Measurements from ENCODE around the gene KIRREL3. TPM values are rescaled to one million over a fixed set of nuclear protein-coding genes. Genes with fewer than 3 reads are reported as not detected.

KIRREL3 gene
- total RNA-seq, 1 donor: 0.45 TPM

DNA sequence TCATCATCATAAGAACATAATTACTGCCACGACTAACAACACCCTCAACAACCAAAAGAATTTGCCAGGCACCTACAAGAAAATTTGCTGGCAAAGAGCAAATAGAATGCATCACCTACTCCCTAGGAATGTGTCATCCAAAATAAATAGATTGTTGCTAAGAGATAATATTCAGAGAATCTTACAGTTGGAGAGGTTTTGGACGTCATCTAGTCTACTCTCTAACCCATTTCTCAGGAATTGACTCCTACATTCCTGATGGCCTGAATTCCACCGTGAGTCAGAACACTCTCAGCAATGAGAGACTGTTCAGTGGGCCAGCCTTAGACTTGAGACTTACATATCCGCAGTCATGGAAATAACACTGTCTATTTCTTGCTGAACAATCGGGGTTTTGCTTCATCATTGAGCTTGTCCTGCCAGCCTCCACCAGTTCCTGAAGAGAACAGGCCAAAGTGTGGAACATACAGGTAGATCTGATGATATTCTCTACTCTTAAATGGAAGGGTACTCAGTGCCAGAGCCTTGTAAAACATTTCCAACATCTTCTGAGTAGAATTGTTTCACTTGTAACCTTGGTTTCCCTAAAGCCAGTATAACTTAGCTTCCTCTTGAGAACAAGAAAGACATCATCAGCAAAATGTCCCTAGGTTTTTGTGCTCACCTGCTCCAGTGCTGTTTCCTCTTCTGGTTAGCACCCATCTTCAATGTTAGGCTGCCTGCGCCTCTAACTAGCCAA is 8.3 kb downstream of the KIRREL3 start:
- TF ChIP-seq, protein P1, sequence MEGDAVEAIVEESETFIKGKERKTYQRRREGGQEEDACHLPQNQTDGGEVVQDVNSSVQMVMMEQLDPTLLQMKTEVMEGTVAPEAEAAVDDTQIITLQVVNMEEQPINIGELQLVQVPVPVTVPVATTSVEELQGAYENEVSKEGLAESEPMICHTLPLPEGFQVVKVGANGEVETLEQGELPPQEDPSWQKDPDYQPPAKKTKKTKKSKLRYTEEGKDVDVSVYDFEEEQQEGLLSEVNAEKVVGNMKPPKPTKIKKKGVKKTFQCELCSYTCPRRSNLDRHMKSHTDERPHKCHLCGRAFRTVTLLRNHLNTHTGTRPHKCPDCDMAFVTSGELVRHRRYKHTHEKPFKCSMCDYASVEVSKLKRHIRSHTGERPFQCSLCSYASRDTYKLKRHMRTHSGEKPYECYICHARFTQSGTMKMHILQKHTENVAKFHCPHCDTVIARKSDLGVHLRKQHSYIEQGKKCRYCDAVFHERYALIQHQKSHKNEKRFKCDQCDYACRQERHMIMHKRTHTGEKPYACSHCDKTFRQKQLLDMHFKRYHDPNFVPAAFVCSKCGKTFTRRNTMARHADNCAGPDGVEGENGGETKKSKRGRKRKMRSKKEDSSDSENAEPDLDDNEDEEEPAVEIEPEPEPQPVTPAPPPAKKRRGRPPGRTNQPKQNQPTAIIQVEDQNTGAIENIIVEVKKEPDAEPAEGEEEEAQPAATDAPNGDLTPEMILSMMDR (IDR thresholded peaks at IDR 0.05; ENCODE audit: insufficient read depth, low read length): no peak
- DNase-seq (ENCODE audit: low read depth): peak; percentile 90
- H3K4me3 ChIP-seq (ENCODE audit: low read depth, low read length): no peak overlapping the region

DNA sequence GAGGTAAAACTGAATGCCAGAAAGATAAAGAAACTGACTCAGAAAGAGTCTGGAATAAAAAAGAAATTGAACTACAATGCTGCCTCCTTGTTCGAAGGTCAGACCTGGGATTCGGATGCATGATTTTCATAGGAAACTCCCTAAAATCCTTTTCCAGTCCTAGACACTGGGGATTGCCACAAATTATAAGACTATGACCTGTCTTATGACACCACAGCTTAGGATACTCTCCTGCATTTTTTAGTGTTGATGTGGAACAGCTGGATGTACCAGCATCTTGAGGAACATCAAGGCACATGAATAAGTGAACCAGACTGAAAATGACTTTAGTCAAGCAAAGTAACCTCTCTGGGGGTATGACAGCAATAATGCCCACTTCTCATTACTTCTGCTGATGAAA is 9.0 kb downstream of the KIRREL3 start:
- DNase-seq (ENCODE audit: low read depth): peak; percentile 55
- TF ChIP-seq, protein P1 (IDR thresholded peaks at IDR 0.05; ENCODE audit: insufficient read depth, low read length): no peak
- no peak overlapping the region for H3K4me3 ChIP-seq (ENCODE audit: low read depth, low read length)

DNA sequence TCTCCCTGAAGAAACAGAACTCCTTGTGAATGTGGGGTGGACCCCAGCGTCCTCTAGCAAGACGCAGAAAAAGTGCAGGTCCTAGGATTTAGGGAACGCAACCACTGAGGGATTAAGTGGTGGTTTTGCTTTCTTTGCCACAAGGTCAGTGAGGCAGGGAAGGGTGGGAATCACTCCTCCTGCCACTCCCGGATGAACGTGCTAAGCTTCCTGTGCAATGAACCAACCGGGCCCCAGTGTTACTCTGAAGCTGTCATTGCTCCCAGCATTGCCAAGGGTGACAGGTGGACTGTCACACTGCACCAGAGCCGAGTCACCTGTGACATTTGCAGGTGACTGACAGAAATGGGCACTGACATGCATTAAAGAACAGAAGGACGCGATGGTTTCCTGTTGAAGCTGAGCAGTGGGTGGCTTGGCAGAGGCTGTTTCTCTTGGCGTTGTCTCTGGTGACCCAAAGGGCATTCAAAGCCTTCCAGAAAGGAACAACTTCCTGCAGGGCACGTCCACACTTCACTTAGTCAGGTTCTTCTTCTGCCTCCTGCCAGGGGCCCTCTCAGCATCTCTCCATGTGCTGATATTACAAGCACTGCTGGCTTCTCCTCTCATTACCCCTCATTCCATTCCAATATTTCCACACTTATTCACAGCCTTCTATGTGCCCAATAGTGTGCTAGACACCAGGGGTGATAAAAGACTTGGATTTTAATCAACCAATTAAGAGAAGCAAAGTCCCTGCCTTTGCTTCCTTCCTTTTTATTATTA is 9.7 kb downstream of the KIRREL3 start:
- TF ChIP-seq, protein P1 (IDR thresholded peaks at IDR 0.05; ENCODE audit: insufficient read depth, low read length): no peak
- H3K4me3 ChIP-seq (ENCODE audit: low read depth, low read length): no peak overlapping the region
- DNase-seq (ENCODE audit: low read depth): peak; percentile 27

DNA sequence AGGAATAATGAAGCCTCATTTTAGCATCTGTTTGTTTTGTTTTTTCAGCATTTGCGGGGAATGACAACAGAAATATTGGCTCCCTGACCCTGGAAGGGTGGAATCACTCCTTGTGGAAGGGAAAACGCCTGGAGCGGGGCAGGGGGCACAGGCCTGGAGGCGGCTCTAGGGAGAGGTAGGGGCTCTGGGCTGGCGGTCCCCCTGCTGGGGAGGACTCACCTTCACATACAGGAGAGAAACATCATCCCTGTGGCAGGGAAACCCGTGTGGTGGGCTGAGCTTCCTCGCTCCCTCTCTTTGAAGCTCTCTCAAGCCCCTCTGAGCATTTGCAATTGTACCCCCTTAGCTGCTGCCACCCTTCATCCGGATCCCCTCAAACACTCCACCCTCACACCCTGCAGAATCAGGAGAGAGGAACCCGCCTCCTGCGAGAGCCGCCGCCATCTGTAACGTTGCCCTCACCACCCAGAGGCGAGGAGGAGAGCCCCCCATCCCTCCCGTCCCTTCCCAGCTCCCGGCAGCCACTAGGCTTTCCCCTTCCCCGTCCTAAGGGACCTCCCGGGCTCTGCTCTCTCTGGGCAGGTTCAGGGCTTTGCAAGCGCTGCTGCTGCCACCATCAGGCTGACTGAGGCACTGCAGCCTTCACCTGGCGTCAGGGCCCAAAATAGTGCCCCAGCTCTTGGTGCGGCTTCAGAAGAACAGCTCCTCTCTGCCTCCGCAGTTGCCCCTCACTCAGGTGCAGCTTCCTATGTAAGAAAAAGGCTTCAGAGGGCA is 10.4 kb downstream of the KIRREL3 start:
- TF ChIP-seq, protein P1 (IDR thresholded peaks at IDR 0.05; ENCODE audit: insufficient read depth, low read length): peak; percentile 98
- DNase-seq (ENCODE audit: low read depth): peak; percentile 64
- no peak overlapping the region for H3K4me3 ChIP-seq (ENCODE audit: low read depth, low read length)

DNA sequence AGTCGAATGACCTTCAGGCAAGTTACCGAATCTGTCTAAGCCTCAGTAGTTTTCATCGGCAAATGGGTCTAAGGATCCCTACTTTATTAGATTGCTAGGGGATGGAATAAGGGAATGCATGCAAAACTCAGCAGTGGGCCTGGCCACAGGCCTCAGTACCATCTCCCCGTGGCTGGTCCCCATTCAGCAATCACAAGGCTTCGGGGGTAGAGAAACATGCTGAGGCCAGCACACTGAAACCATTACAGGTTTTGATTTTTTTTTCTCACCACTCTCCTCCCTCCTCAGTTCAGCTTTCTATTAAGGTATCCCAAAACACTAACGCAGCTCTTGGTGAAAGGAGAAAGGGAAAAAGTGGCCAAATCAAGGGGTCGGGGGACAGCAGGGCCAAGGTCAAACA is 11.9 kb downstream of the KIRREL3 start:
- TF ChIP-seq, protein P1 (IDR thresholded peaks at IDR 0.05; ENCODE audit: insufficient read depth, low read length): no peak
- no peak for DNase-seq (ENCODE audit: low read depth)
- no peak overlapping the region for H3K4me3 ChIP-seq (ENCODE audit: low read depth, low read length)

DNA sequence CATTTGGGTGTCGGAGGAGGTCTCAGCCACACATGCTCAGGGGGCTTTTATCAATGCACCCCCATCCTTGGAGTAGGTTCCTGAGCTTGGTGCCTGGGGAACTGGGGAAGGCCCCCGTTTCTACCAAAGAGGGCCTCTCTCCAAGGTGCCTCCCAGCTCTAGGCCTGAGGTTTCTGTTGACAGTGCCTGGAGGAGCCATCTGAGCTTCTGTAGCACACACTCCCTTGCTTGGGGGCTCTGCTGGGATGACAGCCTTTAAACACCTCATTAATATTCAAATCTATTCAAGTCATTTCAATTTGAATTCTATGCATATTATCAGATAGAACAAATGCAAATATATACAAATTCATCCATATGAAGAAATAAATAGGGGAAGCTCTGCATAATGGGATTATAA is 18.9 kb downstream of the KIRREL3 start:
- H3K4me3 ChIP-seq (ENCODE audit: low read depth, low read length): no peak overlapping the region
- TF ChIP-seq, protein P1 (IDR thresholded peaks at IDR 0.05; ENCODE audit: insufficient read depth, low read length): no peak
- DNase-seq (ENCODE audit: low read depth): no peak
